DMS53 (cell line): ENCODE results near the gene MRGPRX4.
"Not testable (repeated sequence)": the region's sequence is repeated elsewhere in the genome, so short reads cannot be mapped to it uniquely, and the experiment has no call there.

ENCODE experiments used
- DNase-seq: peaks from one replicate; lab custom pipeline; 2025; lab: John Stamatoyannopoulos, UW

MRGPRX4 gene

GRCh38 chr11:18172666-18173065 lies at the start of gene MRGPRX4:
Gene MRGPRX4 (plus strand): TSS chr11:18172837. CDS start chr11:18173257, 420 bp downstream.
- no peak for DNase-seq

DNA sequence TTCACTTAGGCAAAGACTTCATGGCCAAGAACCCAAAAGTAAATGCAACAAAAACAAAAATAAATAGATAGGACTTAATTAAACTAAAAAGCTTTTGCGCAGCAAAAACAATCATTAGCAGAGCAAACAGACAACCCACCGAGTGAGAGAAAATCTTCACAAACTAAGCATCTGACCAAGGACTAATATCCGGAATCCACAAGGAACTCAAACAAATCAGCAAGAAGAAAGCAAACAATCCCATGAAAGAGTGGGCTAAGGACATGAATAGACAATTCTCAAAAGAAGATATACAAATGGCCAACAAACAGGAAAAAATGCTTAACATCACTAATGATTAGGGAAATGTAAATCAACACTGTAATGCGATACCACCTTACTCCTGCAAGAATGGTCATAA lies 41.5 kb upstream of the MRGPRX4 start:
- DNase-seq, result not testable (repeated sequence)

DNA sequence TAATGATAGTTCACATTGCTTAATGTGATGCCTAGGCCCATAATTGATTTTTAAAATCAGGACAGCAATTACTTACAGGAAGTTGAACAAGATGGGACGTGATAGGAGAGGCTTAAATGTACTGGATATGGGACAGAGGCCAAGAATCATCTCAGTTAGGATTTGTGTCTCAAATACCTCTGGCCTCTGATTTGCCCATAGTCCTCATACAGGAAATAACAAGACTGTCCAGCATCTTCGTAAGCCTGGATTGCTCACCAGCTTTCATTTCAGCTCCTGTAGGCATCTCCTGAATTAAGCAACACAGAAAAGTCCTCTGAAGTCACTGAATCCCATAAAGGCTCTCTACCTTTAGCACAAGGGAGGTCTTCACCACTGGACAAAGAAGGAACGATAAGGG lies 40.3 kb upstream of the MRGPRX4 start, which contains the start of gene MRGPRX3:
TSS of gene MRGPRX3 (plus strand) at position 231 of the 400 bp plus-strand sequence. CDS start 4,632 bp downstream, outside the sequence.
- DNase-seq, result no peak

- no peak for DNase-seq
Observed at GRCh38 chr11:18135308-18135707, 37.3 kb upstream of the MRGPRX4 start.

GRCh38 chr11:18137186-18137800 lies 35.3 kb upstream of the MRGPRX4 start:
- no peak for DNase-seq

- no peak for DNase-seq
Observed at GRCh38 chr11:18140145-18140544, 32.5 kb upstream of the MRGPRX4 start.

DNA sequence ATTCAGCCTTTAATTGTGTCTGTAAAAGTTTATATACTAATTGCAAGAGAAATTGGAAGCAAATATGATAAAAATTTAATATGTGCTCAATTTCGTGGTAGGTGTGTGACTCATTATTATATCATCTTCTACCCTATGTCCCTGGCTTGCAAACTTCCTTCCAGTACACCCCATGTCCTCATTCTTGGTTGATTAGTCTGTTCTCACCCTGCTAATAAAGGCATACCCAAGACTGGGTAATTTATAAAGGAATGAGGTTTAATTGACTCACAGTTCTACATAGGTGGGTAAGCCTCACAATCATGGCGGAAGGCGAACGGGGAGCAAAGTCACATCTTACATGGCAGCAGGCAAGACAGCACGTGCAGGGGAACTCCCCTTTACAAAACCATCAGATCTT lies 28.4 kb upstream of the MRGPRX4 start:
- no peak for DNase-seq

- DNase-seq, result no peak
Observed at GRCh38 chr11:18145025-18145424, 27.6 kb upstream of the MRGPRX4 start.

DNA sequence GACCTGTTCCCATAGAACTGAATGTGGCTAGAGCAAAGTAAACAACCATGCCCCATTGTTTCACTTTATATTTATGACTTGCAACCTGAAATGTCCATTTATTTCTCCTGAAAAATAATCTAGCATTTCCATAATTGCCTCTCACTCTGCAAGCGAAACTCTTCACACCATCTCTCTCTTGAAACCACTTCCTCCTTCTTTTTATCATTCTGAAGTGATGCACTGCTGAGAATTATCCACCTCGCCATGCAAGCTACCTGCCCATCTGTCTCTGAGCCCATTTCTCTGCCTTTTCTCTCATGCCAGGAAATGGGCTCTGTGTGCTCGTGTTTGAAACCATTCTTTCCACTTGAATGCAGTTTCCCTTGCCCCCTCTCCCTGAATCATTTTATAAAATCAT lies 26.8 kb upstream of the MRGPRX4 start:
- DNase-seq, result no peak

DNA sequence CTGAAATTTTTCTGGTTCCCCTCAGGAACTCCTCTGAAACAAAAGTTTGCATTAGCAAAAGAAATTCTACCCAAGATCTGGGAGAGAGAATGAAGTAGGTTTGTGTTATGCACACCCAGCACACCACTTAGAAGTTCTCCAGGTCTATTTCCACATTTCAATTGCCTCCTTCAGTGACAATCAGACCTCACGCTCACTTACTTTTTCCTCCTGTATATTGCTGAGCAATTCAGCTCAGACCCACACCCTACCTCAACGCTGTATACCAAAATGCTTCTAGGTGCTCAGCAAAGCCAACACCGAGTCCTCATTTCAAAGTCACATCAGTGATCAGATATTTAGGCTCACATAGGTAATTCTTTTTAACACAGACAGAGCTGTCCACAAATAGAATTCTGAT lies 21.1 kb upstream of the MRGPRX4 start:
- no peak for DNase-seq

DNA sequence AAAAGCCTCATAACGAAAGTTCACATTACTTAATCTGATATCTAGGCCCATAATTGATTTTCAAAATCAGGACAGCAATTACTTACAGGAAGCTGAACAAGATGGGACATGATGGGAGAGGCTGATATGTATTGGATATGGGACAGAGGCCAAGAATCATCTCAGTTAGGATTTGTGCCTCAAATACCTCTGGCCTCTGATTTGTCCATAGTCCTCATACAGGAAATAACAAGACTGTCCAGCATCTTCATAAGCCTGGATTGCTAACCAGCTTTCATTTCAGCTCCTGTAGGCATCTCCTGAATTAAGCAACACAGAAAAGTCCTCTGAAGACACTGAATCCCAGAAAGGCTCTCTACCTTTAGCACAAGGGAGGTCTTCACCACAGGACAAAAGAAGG lies 4.3 kb upstream of the MRGPRX4 start:
- no peak for DNase-seq

DNA sequence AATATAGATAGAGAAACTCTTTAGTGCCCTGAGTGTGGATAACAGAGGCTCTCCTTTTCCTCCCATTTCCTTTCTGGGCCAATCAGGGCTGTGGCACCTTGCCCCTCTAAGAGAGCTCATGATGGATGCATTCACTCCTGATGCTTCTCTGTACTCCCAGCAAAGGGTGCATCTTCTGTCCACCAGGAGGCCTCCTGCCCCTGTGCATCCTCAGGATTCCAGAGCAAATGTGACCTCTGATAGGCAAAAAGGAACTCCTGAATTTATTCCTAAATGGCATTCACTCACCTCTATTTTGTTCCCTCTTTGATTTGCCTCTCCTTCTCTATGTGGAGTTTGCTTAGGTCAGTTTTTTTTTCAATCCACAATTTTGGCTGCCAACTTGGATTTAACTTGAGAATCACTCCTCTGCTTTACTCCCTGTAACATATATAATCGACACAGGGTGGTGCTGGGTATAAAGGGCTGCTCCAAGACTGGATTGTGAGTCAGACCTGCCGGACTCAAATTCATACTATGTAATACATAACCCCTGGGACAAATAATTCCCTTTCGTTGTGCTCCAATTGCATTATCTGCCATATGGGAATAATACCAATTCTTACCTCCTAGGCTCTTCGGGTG lies 1.1 kb upstream of the MRGPRX4 start:
- DNase-seq, result peak; percentile 78

DNA sequence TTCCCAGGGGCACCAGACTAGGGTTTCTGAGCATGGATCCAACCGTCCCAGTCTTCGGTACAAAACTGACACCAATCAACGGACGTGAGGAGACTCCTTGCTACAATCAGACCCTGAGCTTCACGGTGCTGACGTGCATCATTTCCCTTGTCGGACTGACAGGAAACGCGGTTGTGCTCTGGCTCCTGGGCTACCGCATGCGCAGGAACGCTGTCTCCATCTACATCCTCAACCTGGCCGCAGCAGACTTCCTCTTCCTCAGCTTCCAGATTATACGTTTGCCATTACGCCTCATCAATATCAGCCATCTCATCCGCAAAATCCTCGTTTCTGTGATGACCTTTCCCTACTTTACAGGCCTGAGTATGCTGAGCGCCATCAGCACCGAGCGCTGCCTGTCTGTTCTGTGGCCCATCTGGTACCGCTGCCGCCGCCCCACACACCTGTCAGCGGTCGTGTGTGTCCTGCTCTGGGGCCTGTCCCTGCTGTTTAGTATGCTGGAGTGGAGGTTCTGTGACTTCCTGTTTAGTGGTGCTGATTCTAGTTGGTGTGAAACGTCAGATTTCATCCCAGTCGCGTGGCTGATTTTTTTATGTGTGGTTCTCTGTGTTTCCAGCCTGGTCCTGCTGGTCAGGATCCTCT lies 709 bp downstream of the MRGPRX4 start:
- no peak for DNase-seq

DNA sequence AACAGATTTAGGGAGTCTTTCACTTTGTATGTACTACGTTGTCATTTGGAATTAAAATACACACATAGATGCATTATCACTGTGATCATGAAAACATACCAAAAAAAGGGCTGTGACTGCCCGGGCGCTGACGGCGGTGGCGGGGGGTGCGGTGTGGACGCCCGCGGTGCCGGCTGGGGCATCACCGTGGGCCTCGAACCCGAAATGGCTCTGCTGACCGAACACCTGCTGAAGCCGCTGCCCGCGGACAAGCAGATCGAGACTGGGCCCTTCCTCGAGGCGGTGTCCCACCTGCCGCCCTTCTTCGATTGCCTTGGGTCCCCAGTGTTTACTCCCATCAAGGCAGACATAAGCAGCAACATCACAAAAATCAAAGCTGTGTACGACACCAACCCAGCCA lies 16.2 kb downstream of the MRGPRX4 start:
- DNase-seq, result no peak

- DNase-seq, result not testable (repeated sequence)
Observed at GRCh38 chr11:18189476-18190245, 17.0 kb downstream of the MRGPRX4 start.

DNA sequence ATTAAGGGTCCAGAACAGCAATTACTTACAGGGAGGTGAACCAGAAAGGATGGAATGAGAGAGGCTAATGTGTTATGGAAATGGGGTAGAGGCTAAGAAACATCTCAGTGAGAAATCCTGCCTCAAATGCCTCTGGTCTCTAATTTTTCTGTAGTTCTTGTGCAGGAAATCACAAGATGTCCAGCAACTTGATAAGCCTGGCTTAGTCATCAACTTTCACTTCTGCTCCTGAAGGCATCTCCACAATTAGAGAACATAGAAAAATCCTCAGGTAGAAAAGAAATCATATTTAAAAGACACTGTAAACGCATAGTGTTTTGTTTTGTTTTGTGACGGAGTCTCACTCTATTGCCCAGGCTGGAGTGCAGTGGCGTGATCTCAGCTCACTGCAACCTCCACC lies 18.7 kb downstream of the MRGPRX4 start:
- DNase-seq, result no peak

GRCh38 chr11:18193010-18193409 lies 20.4 kb downstream of the MRGPRX4 start:
- DNase-seq, result peak; percentile 10

GRCh38 chr11:18196532-18196931 lies 23.9 kb downstream of the MRGPRX4 start:
- no peak for DNase-seq

DNA sequence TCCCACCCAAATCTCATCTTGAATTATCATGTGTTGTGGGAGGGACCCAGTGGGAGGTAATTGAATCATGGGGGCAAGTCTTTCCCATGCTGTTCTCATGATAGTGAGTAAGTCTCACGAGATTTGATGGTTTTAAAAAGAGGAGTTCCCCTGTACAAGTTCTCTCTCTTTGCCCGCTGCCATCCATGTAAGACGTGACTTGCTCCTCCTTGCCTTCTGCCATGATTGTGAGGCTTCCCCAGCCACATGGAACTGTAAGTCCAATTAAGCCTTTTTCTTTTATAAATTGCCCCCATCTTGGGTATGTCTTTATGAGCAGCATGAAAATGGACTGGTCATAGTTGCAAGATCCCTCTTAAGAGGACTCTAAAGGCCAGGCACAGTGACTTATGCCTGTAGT lies 25.1 kb downstream of the MRGPRX4 start:
- not testable (repeated sequence) for DNase-seq

- peak; percentile 38 for DNase-seq
Observed at GRCh38 chr11:18203723-18204122, 31.1 kb downstream of the MRGPRX4 start.

- no peak for DNase-seq
Observed at GRCh38 chr11:18204220-18204619, 31.6 kb downstream of the MRGPRX4 start.

- DNase-seq, result no peak
Observed at GRCh38 chr11:18204771-18205170, 32.1 kb downstream of the MRGPRX4 start.

GRCh38 chr11:18209058-18209457 lies 36.4 kb downstream of the MRGPRX4 start:
- no peak for DNase-seq
